HG02678 (cell line): ENCODE measurements around the gene CACNA1F.

ENCODE experiments used
- ATAC-seq: cut with Tn5 transposase; IDR thresholded peaks from one replicate; pipeline ENCODE4 v1.9.1; 2021; ENCODE audit warnings: mild to moderate bottlenecking, moderate library complexity; ENCODE audit not compliant: unreplicated experiment

CACNA1F gene

GRCh38 chrX:49233176-49233575, at the start of gene CACNA1F:
CACNA1F (minus strand) TSS chrX:49233340; CDS start chrX:49233309, 31 bp downstream.
- ATAC-seq, result no peak

- ATAC-seq, result no peak
Observed at GRCh38 chrX:49282647-49283011, 49.5 kb upstream of the CACNA1F start.

- no peak for ATAC-seq
Observed at GRCh38 chrX:49278081-49278480, 44.9 kb upstream of the CACNA1F start.

GRCh38 chrX:49277535-49277830, 44.3 kb upstream of the CACNA1F start:
- no peak for ATAC-seq

- no peak for ATAC-seq
Observed at GRCh38 chrX:49276671-49277534, 43.8 kb upstream of the CACNA1F start.

- no peak for ATAC-seq
Observed at GRCh38 chrX:49276207-49276606, 43.1 kb upstream of the CACNA1F start.

GRCh38 chrX:49273181-49273727, 40.1 kb upstream of the CACNA1F start:
- no peak for ATAC-seq

- no peak for ATAC-seq
Observed at GRCh38 chrX:49272421-49272820, 39.3 kb upstream of the CACNA1F start.

- no peak for ATAC-seq
Observed at GRCh38 chrX:49271341-49271740, 38.2 kb upstream of the CACNA1F start.

- no peak for ATAC-seq
Observed at GRCh38 chrX:49270249-49270921, 37.2 kb upstream of the CACNA1F start.

GRCh38 chrX:49269767-49270248, 36.7 kb upstream of the CACNA1F start, which contains the start of gene PPP1R3F:
PPP1R3F (plus strand) TSS chrX:49269793; CDS start chrX:49269870, 77 bp downstream.
- ATAC-seq, result peak; percentile 20

- ATAC-seq, result peak; percentile 85
Observed at GRCh38 chrX:49269010-49269766, 36.0 kb upstream of the CACNA1F start.

GRCh38 chrX:49268702-49269009, 35.5 kb upstream of the CACNA1F start:
- no peak for ATAC-seq

GRCh38 chrX:49266523-49267445, 33.6 kb upstream of the CACNA1F start:
- ATAC-seq, result no peak

GRCh38 chrX:49264460-49264859, 31.3 kb upstream of the CACNA1F start, which contains the start of gene FOXP3:
FOXP3 (minus strand) TSS chrX:49264710; CDS start chrX:49258505, 6,205 bp downstream.
- no peak for ATAC-seq

GRCh38 chrX:49263631-49264030, 30.5 kb upstream of the CACNA1F start:
- ATAC-seq, result no peak

- ATAC-seq, result no peak
Observed at GRCh38 chrX:49262603-49263002, 29.5 kb upstream of the CACNA1F start.

GRCh38 chrX:49260221-49260985, 27.3 kb upstream of the CACNA1F start:
- ATAC-seq, result no peak

GRCh38 chrX:49258749-49259124, 25.6 kb upstream of the CACNA1F start:
- no peak for ATAC-seq
